Stimulated activated CD4-positive, alpha-beta T cell treated with anti-CD3 and anti-CD28 coated beads, Interleukin-15, amount 100 ng/mL, for 1 hour (primary cell): ENCODE data around the gene DNMT1.
"Not testable (repeated sequence)": the region's sequence is repeated elsewhere in the genome, so short reads cannot be mapped to it uniquely, and the experiment has no call there.

Source experiments
- DNase-seq, 2 donors: peaks; one replicate each; pipeline ENCODE4 v3.0.0-alpha.2; 2020; ENCODE audit warnings: low read depth in 1 of 2, low spot score in 1 of 2

The DNMT1 gene

GRCh38 chr19:10194500-10195198 lies at the start of gene DNMT1:
Gene DNMT1 (minus strand): TSS chr19:10194953. CDS start chr19:10194899, 54 bp downstream.
- peak; percentile 94 to 95 for DNase-seq

DNA sequence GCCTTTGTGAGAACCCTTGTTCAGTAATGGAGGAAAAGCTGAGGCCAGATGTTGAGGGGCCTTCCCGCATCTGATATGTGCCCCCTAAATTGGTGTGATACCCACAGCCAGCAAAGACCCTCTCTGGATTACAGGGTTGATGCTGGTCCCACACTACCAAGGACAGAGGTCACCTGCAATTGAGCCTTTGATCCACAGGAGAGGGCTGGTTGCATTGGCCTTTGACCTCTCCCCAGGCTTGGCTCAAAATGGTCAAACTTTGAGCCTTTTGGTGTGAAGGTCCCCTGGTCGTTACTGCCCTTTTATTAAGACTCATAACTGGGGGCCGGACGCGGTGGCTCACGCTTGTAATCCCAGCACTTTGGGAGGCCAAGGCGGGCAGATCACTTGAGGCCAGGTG lies 48.9 kb upstream of the DNMT1 start:
- DNase-seq: no peak

DNA sequence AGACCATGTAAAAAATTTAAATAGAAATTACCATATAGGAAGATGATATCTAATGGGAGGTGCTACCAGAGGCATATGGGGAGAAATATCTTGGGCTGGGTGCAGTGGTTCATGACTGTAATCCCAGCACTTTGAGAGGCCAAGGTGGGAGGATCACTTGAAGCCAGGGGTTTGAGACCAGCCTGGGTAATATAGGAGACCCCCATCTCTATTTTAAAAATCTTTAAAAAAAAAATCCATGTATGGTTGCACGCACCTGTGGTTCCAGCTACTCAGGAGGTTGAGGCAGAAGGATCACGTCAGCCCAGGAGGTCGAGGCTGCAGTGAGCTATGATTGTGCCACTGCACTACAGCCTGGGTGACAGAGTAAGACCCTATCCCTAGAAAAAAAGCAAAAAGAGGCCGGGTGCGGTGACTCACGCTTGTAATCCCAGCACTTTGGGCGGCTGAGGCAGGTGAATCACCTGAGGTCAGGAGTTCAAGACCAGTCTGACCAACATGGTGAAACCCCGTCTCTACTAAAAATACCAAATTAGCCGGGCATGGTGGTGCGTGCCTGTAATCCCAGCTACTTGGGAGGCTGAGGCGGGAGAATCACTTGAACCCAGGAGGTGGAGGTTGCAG lies 47.2 kb upstream of the DNMT1 start:
- DNase-seq: not testable (repeated sequence)

DNA sequence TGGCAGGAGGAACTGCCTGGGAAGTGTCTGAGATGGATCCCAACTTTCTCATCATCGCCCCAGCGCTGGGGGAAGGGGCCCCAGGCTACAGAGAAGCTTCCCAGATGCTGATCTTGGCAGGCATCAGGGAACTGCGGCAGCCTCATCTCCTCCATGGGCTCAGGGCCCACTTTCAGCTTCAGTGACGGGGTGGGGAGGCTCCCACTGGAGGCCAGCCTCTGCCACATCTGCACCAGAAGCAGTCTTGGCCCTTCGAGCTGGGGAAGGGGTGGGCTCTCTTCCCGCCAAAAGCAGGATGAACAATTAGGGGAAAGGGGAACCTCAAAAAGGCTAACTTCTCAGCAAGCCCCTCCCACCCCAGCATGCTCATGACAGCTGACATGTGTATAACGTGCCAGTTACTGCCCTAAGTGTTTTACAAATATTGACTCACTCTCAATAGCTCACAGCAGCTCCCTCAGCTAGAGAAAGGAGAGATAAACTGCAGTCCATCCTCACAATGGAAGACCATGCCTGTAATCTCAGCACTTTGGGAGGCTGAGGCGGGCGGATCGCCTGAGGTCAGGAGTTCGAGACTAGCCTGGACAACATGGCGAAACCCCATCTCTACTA lies 43.5 kb upstream of the DNMT1 start:
- no peak for DNase-seq

GRCh38 chr19:10237702-10238101 lies 42.9 kb upstream of the DNMT1 start:
- DNase-seq: no peak

GRCh38 chr19:10235409-10235808 lies 40.7 kb upstream of the DNMT1 start:
- not testable (repeated sequence) for DNase-seq

DNA sequence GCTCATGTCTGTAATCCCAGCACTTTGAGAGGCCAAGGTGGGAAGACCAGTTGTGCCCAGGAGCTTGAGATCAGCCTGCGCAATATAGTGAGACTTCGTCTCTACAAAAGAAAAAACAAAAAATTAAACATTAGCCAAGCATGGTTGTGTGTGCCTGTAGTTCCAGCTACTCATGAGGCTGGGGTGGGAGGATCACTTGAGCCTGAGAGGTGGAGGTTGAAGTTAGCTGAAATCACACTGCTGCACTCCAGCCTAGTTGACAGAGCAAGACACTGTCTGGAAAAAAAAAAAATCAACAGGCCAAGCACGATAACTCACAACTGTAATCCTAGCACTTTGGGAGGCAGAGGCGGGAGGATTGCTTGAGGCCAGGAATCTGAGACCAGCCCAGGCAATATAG lies 40.2 kb upstream of the DNMT1 start:
- DNase-seq: no peak

GRCh38 chr19:10233946-10234345 lies 39.2 kb upstream of the DNMT1 start:
- DNase-seq: no peak

DNA sequence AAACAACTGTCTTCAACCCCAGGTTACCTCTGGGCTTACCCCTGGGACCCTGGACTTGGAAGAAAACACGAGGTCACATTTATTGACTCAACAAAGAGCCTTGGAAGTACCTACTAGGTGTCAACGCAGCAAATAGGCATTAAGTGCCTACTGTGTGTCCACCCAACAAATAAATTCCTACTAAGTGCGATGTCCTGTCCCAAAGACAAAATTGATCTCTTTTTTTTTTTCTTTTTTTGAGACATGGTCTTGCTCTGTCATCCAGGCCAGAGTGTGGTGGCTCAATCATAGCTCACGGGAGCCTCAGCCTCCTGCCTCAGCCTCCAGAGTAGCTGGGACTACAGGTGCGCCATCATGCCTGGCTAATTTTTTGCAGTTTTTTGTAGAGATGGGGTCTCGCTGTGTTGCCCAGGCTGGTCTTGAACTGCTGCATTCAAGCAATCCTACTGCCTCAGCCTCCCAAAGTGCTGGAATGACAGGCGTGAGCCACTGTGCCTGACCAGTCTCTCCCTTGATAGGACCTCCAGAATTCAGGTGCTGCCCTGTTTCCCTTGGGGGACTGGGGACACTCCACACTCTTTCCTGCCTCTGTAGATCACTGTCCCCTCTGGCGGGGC lies 37.0 kb upstream of the DNMT1 start:
- no peak for DNase-seq

- peak; percentile 30 to 58 for DNase-seq
Measured at GRCh38 chr19:10230861-10231611, 36.3 kb upstream of the DNMT1 start, which contains the start of gene S1PR2. Gene S1PR2 (minus strand): TSS chr19:10231331. CDS start chr19:10224905, 6,426 bp downstream.

- DNase-seq: peak; percentile 46 to 57
Measured at GRCh38 chr19:10230173-10230860, 35.6 kb upstream of the DNMT1 start.

- DNase-seq: no peak
Measured at GRCh38 chr19:10228920-10229319, 34.2 kb upstream of the DNMT1 start.

DNA sequence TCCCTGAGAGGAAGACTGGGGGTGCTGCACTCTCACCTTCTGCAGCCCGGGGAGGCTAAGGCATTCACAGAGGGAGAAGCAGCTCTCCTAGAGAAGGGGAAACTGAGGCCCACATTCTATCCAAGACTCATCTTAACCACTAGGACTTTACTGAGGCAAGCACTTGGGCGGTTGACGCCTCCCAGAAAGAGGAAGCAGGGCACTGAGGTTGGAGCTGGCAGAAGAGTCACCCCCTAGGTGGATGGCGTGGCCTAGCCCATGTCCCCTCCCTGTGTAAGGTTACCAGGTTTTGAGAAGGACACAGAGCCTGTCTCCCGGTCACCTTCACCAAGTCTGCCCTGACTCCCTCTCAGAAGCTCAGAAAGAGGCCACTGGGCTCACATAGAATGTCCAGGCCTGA lies 33.6 kb upstream of the DNMT1 start:
- no peak for DNase-seq

GRCh38 chr19:10227026-10227971 lies 32.5 kb upstream of the DNMT1 start:
- DNase-seq: no peak

DNA sequence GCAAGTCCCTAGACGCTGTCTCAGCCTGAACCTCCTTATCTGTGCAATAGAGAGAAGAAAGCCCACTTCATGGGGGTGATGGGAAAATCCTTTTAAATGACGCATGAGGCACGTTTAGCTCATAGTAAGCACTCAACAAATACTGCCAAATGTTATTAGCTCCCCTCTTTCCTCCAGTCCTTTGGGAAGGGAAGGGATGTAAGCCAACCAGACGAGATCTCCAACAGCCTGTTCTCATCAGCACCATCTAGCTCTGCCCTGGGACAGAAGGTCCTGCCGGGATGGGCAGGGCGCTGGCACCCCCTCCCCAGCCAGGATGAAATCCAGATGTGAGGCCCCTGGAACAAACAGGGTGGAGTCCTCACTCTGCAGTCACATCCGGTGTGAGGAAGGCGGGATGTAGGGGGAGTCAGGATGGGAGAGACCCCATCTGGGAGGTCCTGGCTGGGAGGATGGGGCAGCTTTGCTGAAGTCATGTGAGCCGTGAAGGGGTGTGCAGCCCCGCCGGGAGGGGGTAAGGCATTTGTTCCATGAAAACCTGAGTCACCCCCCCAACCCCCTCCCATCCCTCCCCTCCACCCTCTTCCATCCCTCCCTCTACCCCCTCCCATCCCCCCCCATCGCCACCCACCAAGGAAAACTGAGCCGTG lies 31.7 kb upstream of the DNMT1 start:
- DNase-seq: no peak

DNA sequence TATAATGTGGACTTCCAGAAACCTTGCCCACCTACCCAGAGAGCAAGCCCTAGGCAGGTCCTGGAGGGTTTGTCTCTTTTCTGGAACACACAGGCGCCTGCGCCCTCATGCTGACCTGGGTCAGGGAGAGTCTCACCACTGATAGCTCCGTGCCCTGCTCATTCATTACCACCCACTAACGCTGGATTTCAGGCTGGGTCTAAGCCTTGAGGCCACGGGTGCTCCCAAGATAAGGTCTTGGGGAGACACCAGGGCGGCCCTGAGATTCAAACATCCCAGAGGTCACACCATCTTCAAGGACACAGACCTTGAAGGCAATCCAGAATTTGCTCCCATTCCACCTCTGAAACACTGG lies 31.2 kb upstream of the DNMT1 start:
- no peak for DNase-seq

DNA sequence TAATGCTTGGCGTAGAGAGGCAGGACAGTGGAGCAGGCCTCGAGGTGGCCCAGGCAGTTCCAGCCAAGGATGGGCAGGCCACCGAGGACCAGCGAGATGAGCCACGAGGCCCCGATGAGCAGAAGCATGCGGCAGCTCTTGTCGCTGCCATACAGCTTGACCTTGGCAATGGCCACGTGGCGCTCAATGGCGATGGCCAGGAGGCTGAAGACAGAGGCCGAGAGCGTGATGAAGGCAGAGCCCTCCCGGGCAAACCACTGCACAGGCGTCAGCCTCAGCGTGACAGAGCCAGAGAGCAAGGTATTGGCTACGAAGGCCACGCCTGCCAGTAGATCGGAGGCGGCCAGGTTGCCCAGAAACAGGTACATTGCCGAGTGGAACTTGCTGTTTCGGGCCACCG lies 29.6 kb upstream of the DNMT1 start:
- no peak for DNase-seq

DNA sequence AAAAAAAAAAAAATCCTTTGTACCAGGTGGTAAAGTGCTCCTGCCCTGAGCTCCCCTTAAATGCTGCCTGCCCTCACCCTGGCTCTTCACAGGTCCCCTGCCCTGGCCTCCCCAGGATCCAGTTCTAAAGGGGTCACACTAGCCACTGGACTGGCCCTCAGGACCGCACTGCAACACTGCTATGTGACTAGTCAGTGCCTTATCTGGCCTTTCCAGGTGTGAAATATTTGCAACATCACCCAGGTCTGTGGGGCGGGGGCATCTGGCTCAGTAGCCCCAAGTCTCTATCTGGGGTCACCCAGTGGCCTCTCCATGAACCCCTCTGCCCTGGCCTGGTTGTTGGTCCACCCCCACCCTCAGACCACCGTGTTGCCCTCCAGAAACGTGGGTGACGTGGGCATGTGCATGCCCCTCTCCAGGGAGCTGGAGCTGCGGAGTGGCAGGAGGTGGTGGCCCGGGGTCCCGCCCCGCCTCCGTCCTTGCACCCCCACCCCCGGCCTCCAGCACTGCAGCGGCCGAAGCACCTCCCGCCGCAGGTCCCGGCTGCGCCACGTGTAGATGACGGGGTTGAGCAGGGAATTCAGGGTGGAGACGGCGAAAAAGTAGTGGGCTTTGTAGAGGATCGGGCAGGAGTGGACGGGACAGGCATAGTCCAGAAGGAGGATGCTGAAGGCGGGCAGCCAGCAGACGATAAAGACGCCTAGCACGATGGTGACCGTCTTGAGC lies 28.9 kb upstream of the DNMT1 start:
- DNase-seq: no peak
